PFSK-1 (cell line): ENCODE measurements around the gene HDAC4.

Experiments used
- FOXP2 ChIP-seq: optimal IDR thresholded peaks from 2 replicates; pipeline ENCODE3; 2011; ENCODE audit warnings: borderline replicate concordance, control low read depth, inconsistent platforms; ENCODE audit not compliant: insufficient read depth; ENCODE audit errors: extremely low read length, extremely low read depth
- POLR2AphosphoS5 ChIP-seq: IDR thresholded peaks from 2 replicates; pipeline ENCODE4 v1.6.1; 2012; ENCODE audit warnings: low read depth, mild to moderate bottlenecking, control low read depth, low read length, moderate library complexity

GRCh38 chr2:239154971-239155805 is 245.6 kb downstream of the HDAC4 start:
- TF ChIP-seq FOXP2: no peak
- TF ChIP-seq POLR2AphosphoS5: no peak
